ENCODE measurements around the gene NPAS4.

- TF ChIP-seq CTCF (IDR thresholded peaks at IDR 0.05) = no peak
- TF ChIP-seq, protein P1, sequence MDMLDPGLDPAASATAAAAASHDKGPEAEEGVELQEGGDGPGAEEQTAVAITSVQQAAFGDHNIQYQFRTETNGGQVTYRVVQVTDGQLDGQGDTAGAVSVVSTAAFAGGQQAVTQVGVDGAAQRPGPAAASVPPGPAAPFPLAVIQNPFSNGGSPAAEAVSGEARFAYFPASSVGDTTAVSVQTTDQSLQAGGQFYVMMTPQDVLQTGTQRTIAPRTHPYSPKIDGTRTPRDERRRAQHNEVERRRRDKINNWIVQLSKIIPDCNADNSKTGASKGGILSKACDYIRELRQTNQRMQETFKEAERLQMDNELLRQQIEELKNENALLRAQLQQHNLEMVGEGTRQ (CRISPR knock-in tag; IDR thresholded peaks at IDR 0.05) = no peak
- TF ChIP-seq, protein P2, sequence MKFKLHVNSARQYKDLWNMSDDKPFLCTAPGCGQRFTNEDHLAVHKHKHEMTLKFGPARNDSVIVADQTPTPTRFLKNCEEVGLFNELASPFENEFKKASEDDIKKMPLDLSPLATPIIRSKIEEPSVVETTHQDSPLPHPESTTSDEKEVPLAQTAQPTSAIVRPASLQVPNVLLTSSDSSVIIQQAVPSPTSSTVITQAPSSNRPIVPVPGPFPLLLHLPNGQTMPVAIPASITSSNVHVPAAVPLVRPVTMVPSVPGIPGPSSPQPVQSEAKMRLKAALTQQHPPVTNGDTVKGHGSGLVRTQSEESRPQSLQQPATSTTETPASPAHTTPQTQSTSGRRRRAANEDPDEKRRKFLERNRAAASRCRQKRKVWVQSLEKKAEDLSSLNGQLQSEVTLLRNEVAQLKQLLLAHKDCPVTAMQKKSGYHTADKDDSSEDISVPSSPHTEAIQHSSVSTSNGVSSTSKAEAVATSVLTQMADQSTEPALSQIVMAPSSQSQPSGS (CRISPR knock-in tag; IDR thresholded peaks at IDR 0.05; ENCODE audit: borderline replicate concordance, low read depth) = no peak
- no peak for TF ChIP-seq JUN (CRISPR knock-in tag; IDR thresholded peaks at IDR 0.05)
- TF ChIP-seq, protein P3, sequence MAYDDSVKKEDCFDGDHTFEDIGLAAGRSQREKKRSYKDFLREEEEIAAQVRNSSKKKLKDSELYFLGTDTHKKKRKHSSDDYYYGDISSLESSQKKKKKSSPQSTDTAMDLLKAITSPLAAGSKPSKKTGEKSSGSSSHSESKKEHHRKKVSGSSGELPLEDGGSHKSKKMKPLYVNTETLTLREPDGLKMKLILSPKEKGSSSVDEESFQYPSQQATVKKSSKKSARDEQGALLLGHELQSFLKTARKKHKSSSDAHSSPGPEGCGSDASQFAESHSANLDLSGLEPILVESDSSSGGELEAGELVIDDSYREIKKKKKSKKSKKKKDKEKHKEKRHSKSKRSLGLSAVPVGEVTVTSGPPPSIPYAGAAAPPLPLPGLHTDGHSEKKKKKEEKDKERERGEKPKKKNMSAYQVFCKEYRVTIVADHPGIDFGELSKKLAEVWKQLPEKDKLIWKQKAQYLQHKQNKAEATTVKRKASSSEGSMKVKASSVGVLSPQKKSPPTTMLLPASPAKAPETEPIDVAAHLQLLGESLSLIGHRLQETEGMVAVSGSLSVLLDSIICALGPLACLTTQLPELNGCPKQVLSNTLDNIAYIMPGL (CRISPR knock-in tag; IDR thresholded peaks at IDR 0.05) = no peak
- no peak for TF ChIP-seq ZNF416 (CRISPR knock-in tag; IDR thresholded peaks at IDR 0.05)
- TF ChIP-seq, protein P4, sequence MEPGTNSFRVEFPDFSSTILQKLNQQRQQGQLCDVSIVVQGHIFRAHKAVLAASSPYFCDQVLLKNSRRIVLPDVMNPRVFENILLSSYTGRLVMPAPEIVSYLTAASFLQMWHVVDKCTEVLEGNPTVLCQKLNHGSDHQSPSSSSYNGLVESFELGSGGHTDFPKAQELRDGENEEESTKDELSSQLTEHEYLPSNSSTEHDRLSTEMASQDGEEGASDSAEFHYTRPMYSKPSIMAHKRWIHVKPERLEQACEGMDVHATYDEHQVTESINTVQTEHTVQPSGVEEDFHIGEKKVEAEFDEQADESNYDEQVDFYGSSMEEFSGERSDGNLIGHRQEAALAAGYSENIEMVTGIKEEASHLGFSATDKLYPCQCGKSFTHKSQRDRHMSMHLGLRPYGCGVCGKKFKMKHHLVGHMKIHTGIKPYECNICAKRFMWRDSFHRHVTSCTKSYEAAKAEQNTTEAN (CRISPR knock-in tag; IDR thresholded peaks at IDR 0.05) = no peak
- TF ChIP-seq CREM (CRISPR knock-in tag; IDR thresholded peaks at IDR 0.05) = no peak
- no peak for TF ChIP-seq TEAD4 (CRISPR knock-in tag; IDR thresholded peaks at IDR 0.05)
- no peak for TF ChIP-seq IRF2 (CRISPR knock-in tag; IDR thresholded peaks at IDR 0.05; ENCODE audit: borderline replicate concordance, low read depth)
Measured at GRCh38 chr11:66454828-66455227, 34.0 kb downstream of the NPAS4 start.
